Tibial nerve (tissue), 4 donors: Measurements from ENCODE around the gene CDKN2A.

Source experiments
- CTCF ChIP-seq, 5 experiments: fragments of 200-600 bp in 3 of 5; fragments of 450-650 bp in 2 of 5; sonication (generic) in 3 of 5; IDR thresholded peaks; one replicate each; pipeline ENCODE4 v1.5.1; 2016 to 2019; ENCODE audit warnings: antibody characterized with exemption in 5 of 5, mild to moderate bottlenecking in 3 of 5, moderate library complexity in 2 of 5
- EP300 ChIP-seq, 2 donors: sonication (generic); formaldehyde crosslinking; IDR thresholded peaks; one replicate each; pipeline ENCODE4 v1.6.1; 2017; ENCODE audit warnings: antibody characterized with exemption in 2 of 2, mild to moderate bottlenecking in 1 of 2
- POLR2A ChIP-seq, 2 donors: fragments of 450-650 bp; IDR thresholded peaks; one replicate each; pipeline ENCODE4 v1.6.1; 2017; ENCODE audit warnings: antibody characterized with exemption in 2 of 2, mild to moderate bottlenecking in 2 of 2, moderate library complexity in 2 of 2

GRCh38 chr9:21993893-21994555 is at the start of gene CDKN2A:
- no peak for TF ChIP-seq CTCF (IDR thresholded peaks at IDR 0.05)
- TF ChIP-seq POLR2A (IDR thresholded peaks at IDR 0.05), result no peak
- no peak for TF ChIP-seq EP300 (IDR thresholded peaks at IDR 0.05)
